ENCODE data around the gene TMBIM1.
A peak's percentile ranks its signal among the peaks of the same experiment; 100 is the strongest.

- no peak for TF ChIP-seq ZNF644 (tag; IDR thresholded peaks at IDR 0.05; ENCODE audit: low read depth)
- TF ChIP-seq ZNF717 (CRISPR knock-in tag; IDR thresholded peaks at IDR 0.05), result no peak
- TF ChIP-seq, protein P1, sequence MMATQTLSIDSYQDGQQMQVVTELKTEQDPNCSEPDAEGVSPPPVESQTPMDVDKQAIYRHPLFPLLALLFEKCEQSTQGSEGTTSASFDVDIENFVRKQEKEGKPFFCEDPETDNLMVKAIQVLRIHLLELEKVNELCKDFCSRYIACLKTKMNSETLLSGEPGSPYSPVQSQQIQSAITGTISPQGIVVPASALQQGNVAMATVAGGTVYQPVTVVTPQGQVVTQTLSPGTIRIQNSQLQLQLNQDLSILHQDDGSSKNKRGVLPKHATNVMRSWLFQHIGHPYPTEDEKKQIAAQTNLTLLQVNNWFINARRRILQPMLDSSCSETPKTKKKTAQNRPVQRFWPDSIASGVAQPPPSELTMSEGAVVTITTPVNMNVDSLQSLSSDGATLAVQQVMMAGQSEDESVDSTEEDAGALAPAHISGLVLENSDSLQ (IDR thresholded peaks at IDR 0.05), result peak; percentile 71
- TF ChIP-seq POLR2A (conservative IDR thresholded peaks at IDR 0.05), result no peak
- TF ChIP-seq POLR2B (IDR thresholded peaks at IDR 0.05; ENCODE audit: low read depth, partially characterized antibody), result no peak
- TF ChIP-seq, protein P2, sequence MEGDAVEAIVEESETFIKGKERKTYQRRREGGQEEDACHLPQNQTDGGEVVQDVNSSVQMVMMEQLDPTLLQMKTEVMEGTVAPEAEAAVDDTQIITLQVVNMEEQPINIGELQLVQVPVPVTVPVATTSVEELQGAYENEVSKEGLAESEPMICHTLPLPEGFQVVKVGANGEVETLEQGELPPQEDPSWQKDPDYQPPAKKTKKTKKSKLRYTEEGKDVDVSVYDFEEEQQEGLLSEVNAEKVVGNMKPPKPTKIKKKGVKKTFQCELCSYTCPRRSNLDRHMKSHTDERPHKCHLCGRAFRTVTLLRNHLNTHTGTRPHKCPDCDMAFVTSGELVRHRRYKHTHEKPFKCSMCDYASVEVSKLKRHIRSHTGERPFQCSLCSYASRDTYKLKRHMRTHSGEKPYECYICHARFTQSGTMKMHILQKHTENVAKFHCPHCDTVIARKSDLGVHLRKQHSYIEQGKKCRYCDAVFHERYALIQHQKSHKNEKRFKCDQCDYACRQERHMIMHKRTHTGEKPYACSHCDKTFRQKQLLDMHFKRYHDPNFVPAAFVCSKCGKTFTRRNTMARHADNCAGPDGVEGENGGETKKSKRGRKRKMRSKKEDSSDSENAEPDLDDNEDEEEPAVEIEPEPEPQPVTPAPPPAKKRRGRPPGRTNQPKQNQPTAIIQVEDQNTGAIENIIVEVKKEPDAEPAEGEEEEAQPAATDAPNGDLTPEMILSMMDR (IDR thresholded peaks at IDR 0.05 in 2 of 3, conservative IDR thresholded peaks at IDR 0.05 in 1 of 3; ENCODE audit: insufficient read depth in 2 of 3, low read depth in 1 of 3, low read length in 3 of 3), result no peak
- TF ChIP-seq CEBPB (tag; IDR thresholded peaks at IDR 0.05), result no peak
- TF ChIP-seq FOXM1 (IDR thresholded peaks at IDR 0.05; ENCODE audit: low read depth), result no peak
- TF ChIP-seq FOXM1 (CRISPR knock-in tag; IDR thresholded peaks at IDR 0.05; ENCODE audit: low read depth), result no peak
- no peak for TF ChIP-seq KLF16 (IDR thresholded peaks at IDR 0.05)
- TF ChIP-seq, protein P3, sequence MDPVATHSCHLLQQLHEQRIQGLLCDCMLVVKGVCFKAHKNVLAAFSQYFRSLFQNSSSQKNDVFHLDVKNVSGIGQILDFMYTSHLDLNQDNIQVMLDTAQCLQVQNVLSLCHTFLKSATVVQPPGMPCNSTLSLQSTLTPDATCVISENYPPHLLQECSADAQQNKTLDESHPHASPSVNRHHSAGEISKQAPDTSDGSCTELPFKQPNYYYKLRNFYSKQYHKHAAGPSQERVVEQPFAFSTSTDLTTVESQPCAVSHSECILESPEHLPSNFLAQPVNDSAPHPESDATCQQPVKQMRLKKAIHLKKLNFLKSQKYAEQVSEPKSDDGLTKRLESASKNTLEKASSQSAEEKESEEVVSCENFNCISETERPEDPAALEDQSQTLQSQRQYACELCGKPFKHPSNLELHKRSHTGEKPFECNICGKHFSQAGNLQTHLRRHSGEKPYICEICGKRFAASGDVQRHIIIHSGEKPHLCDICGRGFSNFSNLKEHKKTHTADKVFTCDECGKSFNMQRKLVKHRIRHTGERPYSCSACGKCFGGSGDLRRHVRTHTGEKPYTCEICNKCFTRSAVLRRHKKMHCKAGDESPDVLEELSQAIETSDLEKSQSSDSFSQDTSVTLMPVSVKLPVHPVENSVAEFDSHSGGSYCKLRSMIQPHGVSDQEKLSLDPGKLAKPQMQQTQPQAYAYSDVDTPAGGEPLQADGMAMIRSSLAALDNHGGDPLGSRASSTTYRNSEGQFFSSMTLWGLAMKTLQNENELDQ (CRISPR knock-in tag; IDR thresholded peaks at IDR 0.05; ENCODE audit: borderline replicate concordance), result no peak
- TF ChIP-seq, protein P4, sequence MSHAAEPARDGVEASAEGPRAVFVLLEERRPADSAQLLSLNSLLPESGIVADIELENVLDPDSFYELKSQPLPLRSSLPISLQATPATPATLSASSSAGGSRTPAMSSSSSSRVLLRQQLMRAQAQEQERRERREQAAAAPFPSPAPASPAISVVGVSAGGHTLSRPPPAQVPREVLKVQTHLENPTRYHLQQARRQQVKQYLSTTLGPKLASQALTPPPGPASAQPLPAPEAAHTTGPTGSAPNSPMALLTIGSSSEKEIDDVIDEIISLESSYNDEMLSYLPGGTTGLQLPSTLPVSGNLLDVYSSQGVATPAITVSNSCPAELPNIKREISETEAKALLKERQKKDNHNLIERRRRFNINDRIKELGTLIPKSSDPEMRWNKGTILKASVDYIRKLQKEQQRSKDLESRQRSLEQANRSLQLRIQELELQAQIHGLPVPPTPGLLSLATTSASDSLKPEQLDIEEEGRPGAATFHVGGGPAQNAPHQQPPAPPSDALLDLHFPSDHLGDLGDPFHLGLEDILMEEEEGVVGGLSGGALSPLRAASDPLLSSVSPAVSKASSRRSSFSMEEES (CRISPR knock-in tag; IDR thresholded peaks at IDR 0.05), result no peak
- TF ChIP-seq MYNN (IDR thresholded peaks at IDR 0.05), result no peak
- TF ChIP-seq MYNN (CRISPR knock-in tag; IDR thresholded peaks at IDR 0.05), result no peak
- no peak for TF ChIP-seq NR1H2 (CRISPR knock-in tag; IDR thresholded peaks at IDR 0.05)
- no peak for TF ChIP-seq TAF1 (IDR thresholded peaks at IDR 0.05; ENCODE audit: control insufficient read depth, extremely low read depth, insufficient read depth, low read length, severe bottlenecking)
These were observed 15.2 kb upstream of the TMBIM1 start for GRCh38 chr2:218307415-218308090.
